Neural crest cell (in vitro differentiated cells): ENCODE results near the gene C10orf105. TPM values are rescaled to one million over a fixed set of nuclear protein-coding genes. Genes with fewer than 3 reads are reported as not detected.

Experiments used
- DNase-seq: peaks from one replicate; pipeline ENCODE4 v3.0.0; 2021; ENCODE audit warnings: low read depth, mixed read lengths, low spot score
- H3K27ac Mint-ChIP-seq: one replicate; pipeline ENCODE4 v1.8.0; 2021; ENCODE audit warnings: mild to moderate bottlenecking, mixed read lengths; ENCODE audit not compliant: unreplicated experiment
- H3K27me3 Mint-ChIP-seq: 2 replicates; pipeline ENCODE4 v1.8.0; 2021; ENCODE audit warnings: low read depth, mild to moderate bottlenecking, mixed read lengths
- H3K36me3 Mint-ChIP-seq: 2 replicates; pipeline ENCODE4 v1.8.0; 2021; ENCODE audit warnings: low read depth, mild to moderate bottlenecking, mixed read lengths
- H3K4me1 Mint-ChIP-seq: 2 replicates; pipeline ENCODE4 v1.8.0; 2021; ENCODE audit warnings: mixed read lengths
- H3K4me3 Mint-ChIP-seq: one replicate; pipeline ENCODE4 v1.8.0; 2021; ENCODE audit warnings: mild to moderate bottlenecking, mixed read lengths
- H3K9me3 Mint-ChIP-seq: 2 replicates; pipeline ENCODE4 v1.8.0; 2021; ENCODE audit warnings: mixed read lengths
- total RNA-seq: library from RNA; stranded (reverse); gene quantifications from 2 replicates; pipeline ENCODE4 v1.2.1, GENCODE V29; 2021
- TF ChIP-seq, protein P1 (sequence below): fragments of 200-600 bp; sonication (generic); conservative IDR thresholded peaks from 2 replicates; pipeline ENCODE4 v1.5.0; 2021; ENCODE audit warnings: antibody characterized with exemption, mild to moderate bottlenecking

The C10orf105 gene
- total RNA-seq, 1 donor from 2014 or later: 0.12 TPM

DNA sequence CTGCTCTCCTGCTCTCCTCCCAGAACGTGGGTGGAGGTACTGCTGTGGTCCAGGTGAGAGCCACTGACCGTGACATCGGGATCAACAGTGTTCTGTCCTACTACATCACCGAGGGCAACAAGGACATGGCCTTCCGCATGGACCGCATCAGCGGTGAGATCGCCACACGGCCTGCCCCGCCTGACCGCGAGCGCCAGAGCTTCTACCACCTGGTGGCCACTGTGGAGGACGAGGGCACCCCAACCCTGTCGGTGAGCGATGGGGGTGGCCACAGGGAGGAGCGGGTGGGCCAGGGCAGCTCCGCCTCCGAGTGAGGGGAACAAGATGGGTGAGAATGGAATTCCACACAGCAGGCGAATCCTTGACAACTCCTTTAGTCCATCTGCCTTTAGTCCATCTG is 22.1 kb upstream of the C10orf105 start:
- Mint-ChIP-seq H3K27me3 (no peaks in the 10 kb centered on the region), H3K9me3 (no peaks in the 10 kb centered on the region), H3K27ac (no peak overlapping the region), H3K4me1 (peaks cover 4% of the 10 kb centered on the region), H3K4me3 (no peak overlapping the region), H3K36me3 (no peaks in the 10 kb centered on the region)
- TF ChIP-seq, protein P1, sequence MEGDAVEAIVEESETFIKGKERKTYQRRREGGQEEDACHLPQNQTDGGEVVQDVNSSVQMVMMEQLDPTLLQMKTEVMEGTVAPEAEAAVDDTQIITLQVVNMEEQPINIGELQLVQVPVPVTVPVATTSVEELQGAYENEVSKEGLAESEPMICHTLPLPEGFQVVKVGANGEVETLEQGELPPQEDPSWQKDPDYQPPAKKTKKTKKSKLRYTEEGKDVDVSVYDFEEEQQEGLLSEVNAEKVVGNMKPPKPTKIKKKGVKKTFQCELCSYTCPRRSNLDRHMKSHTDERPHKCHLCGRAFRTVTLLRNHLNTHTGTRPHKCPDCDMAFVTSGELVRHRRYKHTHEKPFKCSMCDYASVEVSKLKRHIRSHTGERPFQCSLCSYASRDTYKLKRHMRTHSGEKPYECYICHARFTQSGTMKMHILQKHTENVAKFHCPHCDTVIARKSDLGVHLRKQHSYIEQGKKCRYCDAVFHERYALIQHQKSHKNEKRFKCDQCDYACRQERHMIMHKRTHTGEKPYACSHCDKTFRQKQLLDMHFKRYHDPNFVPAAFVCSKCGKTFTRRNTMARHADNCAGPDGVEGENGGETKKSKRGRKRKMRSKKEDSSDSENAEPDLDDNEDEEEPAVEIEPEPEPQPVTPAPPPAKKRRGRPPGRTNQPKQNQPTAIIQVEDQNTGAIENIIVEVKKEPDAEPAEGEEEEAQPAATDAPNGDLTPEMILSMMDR: no peak
- no peak for DNase-seq

DNA sequence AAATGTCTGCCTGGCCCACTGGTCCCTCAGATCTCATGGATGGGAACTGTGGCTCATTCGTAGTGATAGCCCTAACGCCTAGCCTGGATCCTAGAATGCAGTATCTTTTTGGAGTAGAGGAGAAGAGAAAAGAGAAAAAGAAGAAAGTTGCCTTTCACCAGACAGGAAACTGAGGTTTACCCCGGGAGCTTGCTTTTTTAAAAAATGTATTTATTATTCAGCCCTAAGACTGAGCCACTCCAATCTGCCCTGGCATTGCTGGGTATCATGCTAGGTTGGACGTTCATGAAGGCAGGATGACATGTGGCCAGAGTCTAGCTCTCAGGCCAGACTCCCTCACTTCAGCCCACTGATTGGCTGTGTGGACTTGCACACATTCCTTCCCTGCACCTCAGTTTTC is 21.5 kb upstream of the C10orf105 start:
- H3K4me1 Mint-ChIP-seq: no peaks in the 10 kb centered on the region
- H3K27me3 Mint-ChIP-seq: no peaks in the 10 kb centered on the region
- TF ChIP-seq, protein P1: no peak
- H3K4me3 Mint-ChIP-seq: no peak overlapping the region
- no peak overlapping the region for H3K27ac Mint-ChIP-seq
- H3K9me3 Mint-ChIP-seq: no peaks in the 10 kb centered on the region
- no peaks in the 10 kb centered on the region for H3K36me3 Mint-ChIP-seq
- no peak for DNase-seq

DNA sequence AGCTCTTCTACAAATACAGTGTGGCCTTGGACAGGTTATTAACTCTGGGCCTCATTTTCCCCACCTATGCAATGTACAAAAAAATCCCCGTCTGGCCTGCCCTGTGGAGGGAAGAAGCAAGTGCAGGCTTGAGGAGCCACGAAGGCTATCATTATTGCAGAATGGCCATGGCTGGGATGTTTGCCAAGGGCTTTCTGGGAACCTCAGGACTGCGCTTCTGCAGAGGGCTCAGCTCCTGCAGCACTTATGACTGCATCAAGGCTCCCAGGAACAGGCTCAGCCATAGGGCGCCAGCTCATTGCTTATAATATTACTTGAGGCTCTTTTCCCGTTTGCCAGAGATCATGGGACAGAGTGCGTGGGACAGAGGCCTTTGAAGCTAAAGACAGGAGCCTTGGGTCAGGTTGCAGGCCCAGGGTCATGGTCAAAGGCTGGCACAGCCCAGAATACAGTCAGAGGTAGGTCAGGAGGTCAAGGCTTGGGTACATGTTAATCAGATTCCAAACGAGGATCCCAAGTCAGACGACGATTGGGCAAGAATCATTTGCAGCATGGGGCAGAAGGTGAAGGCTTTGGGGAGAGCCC is 20.6 kb upstream of the C10orf105 start:
- TF ChIP-seq, protein P1: no peak
- no peak for DNase-seq
- H3K9me3 Mint-ChIP-seq: no peaks in the 10 kb centered on the region
- no peak overlapping the region for H3K27ac Mint-ChIP-seq
- H3K4me3 Mint-ChIP-seq: no peak overlapping the region
- no peaks in the 10 kb centered on the region for H3K36me3 Mint-ChIP-seq
- H3K27me3 Mint-ChIP-seq: no peaks in the 10 kb centered on the region
- no peaks in the 10 kb centered on the region for H3K4me1 Mint-ChIP-seq

DNA sequence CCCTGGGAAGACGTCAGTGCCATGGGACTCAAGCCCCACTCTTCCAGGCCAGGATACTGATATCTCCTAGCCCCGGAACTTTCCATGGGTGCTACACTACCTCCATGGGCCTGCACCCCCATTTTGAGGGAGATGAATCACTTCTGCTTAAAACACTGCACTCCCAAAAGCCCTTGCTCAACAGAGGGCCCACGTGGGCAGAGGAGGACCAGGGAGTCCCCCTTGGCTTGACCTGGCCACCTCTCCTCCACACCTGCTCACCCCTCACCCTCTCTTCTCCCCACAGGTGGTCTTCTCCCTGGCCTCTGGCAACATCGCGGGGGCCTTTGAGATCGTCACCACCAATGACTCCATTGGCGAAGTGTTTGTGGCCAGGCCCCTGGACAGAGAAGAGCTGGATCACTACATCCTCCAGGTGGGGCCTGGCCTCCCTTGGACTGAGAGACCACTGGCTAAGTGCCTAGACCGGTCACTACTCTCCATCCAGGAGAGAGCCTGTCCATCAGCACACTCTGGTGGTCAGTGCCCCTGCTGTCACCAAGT is 19.9 kb upstream of the C10orf105 start:
- Mint-ChIP-seq H3K27me3 (no peaks in the 10 kb centered on the region), H3K4me1 (no peaks in the 10 kb centered on the region), H3K4me3 (no peak overlapping the region), H3K36me3 (no peaks in the 10 kb centered on the region), H3K27ac (no peak overlapping the region), H3K9me3 (no peaks in the 10 kb centered on the region)
- TF ChIP-seq, protein P1: no peak
- no peak for DNase-seq

DNA sequence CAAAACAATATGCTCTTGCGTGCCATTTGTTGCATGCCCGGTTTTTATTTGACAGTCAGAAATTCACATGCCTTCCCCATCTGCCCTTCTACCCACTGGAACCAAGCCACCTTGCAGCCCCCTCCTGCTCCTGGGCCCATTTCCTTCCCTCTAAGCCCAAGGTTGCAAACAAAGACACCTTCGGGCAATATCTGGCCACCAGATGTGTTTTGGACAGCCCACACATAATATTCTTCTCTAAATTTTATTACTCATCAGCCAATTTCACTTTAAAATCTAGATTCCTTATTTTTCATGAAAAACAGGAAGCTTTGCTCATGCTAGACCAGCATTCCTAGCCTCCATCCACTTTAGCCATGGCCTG is 18.2 kb upstream of the C10orf105 start:
- Mint-ChIP-seq H3K27ac (no peak overlapping the region), H3K9me3 (no peaks in the 10 kb centered on the region), H3K36me3 (no peaks in the 10 kb centered on the region), H3K27me3 (no peaks in the 10 kb centered on the region), H3K4me1 (no peaks in the 10 kb centered on the region), H3K4me3 (no peak overlapping the region)
- TF ChIP-seq, protein P1: no peak
- DNase-seq: no peak
